HCT116 (cell line): ENCODE data around the gene PFKFB2. TPM values are rescaled to one million over a fixed set of nuclear protein-coding genes. Genes with fewer than 3 reads are reported as not detected.

Source experiments
- ATAC-seq: fragments of 200-7000 bp; cut with Tn5 transposase; 2 replicates; pipeline ENCODE4 v1.9.1; 2020; ENCODE audit warnings: mild to moderate bottlenecking, moderate library complexity
- BruUV-seq: library from RNA; stranded (reverse); fragments of 400-500 nt; replicated peaks from 2 replicates; lab custom pipeline; 2021; lab: Mats Ljungman, UMichigan
- CTCF ChIA-PET: fragments of 300-600 bp; sonication (Branson Sonifier 250); formaldehyde crosslinking; loops from one replicate; lab custom pipeline; 2021; ENCODE audit warnings: antibody characterized with exemption; lab: Charles Lee
- POLR2A ChIA-PET: fragments of 300-600, 350-600 bp; sonication (Branson Sonifier 250); formaldehyde crosslinking; loops from one replicate; lab custom pipeline; 2021; ENCODE audit warnings: antibody characterized with exemption; lab: Charles Lee
- RAD21 ChIA-PET, 2 experiments: fragments of 300-600 bp; sonication (Branson Sonifier 250); formaldehyde crosslinking; loops; one replicate each; lab custom pipeline; 2023; ENCODE audit warnings: low total read pairs in 2 of 2; ENCODE audit not compliant: uncharacterized antibody in 2 of 2, unreplicated experiment in 2 of 2, low non-redundant PET in 1 of 2; lab: Charles Lee
- DNase-seq: peaks from one replicate; pipeline ENCODE4 v3.0.0-alpha.2; 2010; ENCODE audit warnings: low read depth, low spot score
- H2AFZ ChIP-seq: fragments of 200-600 bp; shearing (Covaris generic), sonication (generic); 2 replicates; pipeline ENCODE4 v1.6.1; 2017; ENCODE audit warnings: low read depth, mixed run types, mixed read lengths, antibody characterized with exemption, low read length; ENCODE audit not compliant: poor library complexity, severe bottlenecking
- H3K27ac ChIP-seq: 2 replicates; pipeline ENCODE4 v1.5.1; 2012; ENCODE audit warnings: low read depth, low read length
- H3K27me3 ChIP-seq: fragments of 200-600 bp; sonication (generic); 2 replicates; pipeline ENCODE4 v1.6.1; 2016; ENCODE audit warnings: mixed run types, low read length, mixed read lengths; ENCODE audit not compliant: insufficient read depth
- H3K36me3 ChIP-seq, 2 experiments: fragments of 200-500 bp in 1 of 2; fragments of 200-600 bp in 1 of 2; sonication (Bioruptor generic) in 1 of 2; sonication (generic) in 1 of 2; 2 replicates each; pipeline versions ENCODE4 v1.5.1 to v1.6.1; 2014 to 2016; ENCODE audit warnings: low read length in 2 of 2, inconsistent platforms in 1 of 2, mixed read lengths in 1 of 2, mixed run types in 1 of 2; ENCODE audit not compliant: insufficient read depth in 2 of 2, control insufficient read depth in 1 of 2
- H3K4me1 ChIP-seq, 2 experiments: fragments of 200-600 bp in 1 of 2; sonication (generic) in 1 of 2; 2 replicates each; pipeline versions ENCODE4 v1.5.1 to v1.6.1; 2012 to 2017; ENCODE audit warnings: low read length in 2 of 2, inconsistent platforms in 1 of 2, mild to moderate bottlenecking in 1 of 2, mixed read lengths in 1 of 2, mixed run types in 1 of 2, moderate library complexity in 1 of 2; ENCODE audit not compliant: insufficient read depth in 2 of 2, control insufficient read depth in 1 of 2
- H3K4me2 ChIP-seq: fragments of 200-600 bp; sonication (generic); 2 replicates; pipeline ENCODE4 v1.6.1; 2017; ENCODE audit warnings: mixed run types, low read length, mixed read lengths
- H3K4me3 ChIP-seq, 2 experiments: fragments of 200-600 bp in 1 of 2; sonication (generic) in 1 of 2; replicated peaks in 1 of 2; 2 replicates each; pipeline ENCODE4 v1.5.1; 2011 to 2016; ENCODE audit warnings: low read length in 2 of 2, control low read depth in 1 of 2, low read depth in 1 of 2, mild to moderate bottlenecking in 1 of 2, mixed read lengths in 1 of 2, mixed run types in 1 of 2
- H3K79me2 ChIP-seq: fragments of 200-600 bp; sonication (generic); 2 replicates; pipeline ENCODE4 v1.6.1; 2017; ENCODE audit warnings: mild to moderate bottlenecking, mixed run types, low read length, moderate library complexity, mixed read lengths; ENCODE audit not compliant: insufficient read depth
- H3K9ac ChIP-seq: fragments of 200-600 bp; sonication (generic); 2 replicates; pipeline ENCODE4 v1.6.1; 2016; ENCODE audit warnings: low read length, mixed read lengths
- H3K9me2 ChIP-seq: fragments of 200-600 bp; sonication (generic), shearing (Covaris generic); 2 replicates; pipeline ENCODE4 v1.6.1; 2017; ENCODE audit warnings: mixed run types, mild to moderate bottlenecking, moderate library complexity; ENCODE audit not compliant: insufficient read depth
- H3K9me3 ChIP-seq, 2 experiments: fragments of 200-500 bp in 1 of 2; fragments of 200-600 bp in 1 of 2; sonication (Bioruptor generic) in 1 of 2; sonication (generic) in 1 of 2; 2 replicates each; pipeline ENCODE4 v1.6.1; 2014 to 2017; ENCODE audit warnings: low read length in 2 of 2, mixed read lengths in 2 of 2, inconsistent platforms in 1 of 2, low read depth in 1 of 2, mild to moderate bottlenecking in 1 of 2, mixed run types in 1 of 2, moderate library complexity in 1 of 2; ENCODE audit not compliant: control insufficient read depth in 1 of 2, insufficient read depth in 1 of 2
- H4K20me1 ChIP-seq: fragments of 200-600 bp; sonication (generic), shearing (Covaris generic); 2 replicates; pipeline ENCODE4 v1.6.1; 2017; ENCODE audit warnings: mixed run types, mild to moderate bottlenecking, moderate library complexity; ENCODE audit not compliant: insufficient read depth
- CEBPB ChIP-seq: IDR thresholded peaks from 2 replicates; pipeline ENCODE4 v1.6.1; 2012; ENCODE audit warnings: low read depth
- EGR1 ChIP-seq: IDR thresholded peaks from 2 replicates; pipeline ENCODE4 v1.6.1; 2012; ENCODE audit warnings: low read depth
- ELF1 ChIP-seq: IDR thresholded peaks from 2 replicates; pipeline ENCODE4 v1.6.1; 2012; ENCODE audit warnings: low read depth, borderline replicate concordance
- EZH2phosphoT487 ChIP-seq: fragments of 200-600 bp; IDR thresholded peaks from 2 replicates; pipeline ENCODE4 v1.6.1; 2018; ENCODE audit warnings: antibody characterized with exemption, borderline replicate concordance
- JUND ChIP-seq: IDR thresholded peaks from 2 replicates; pipeline ENCODE4 v1.6.1; 2012
- POLR2A ChIP-seq: IDR thresholded peaks from 2 replicates; pipeline ENCODE4 v1.7.0; 2011; ENCODE audit warnings: borderline replicate concordance; ENCODE audit not compliant: insufficient read depth, insufficient read length; ENCODE audit errors: extremely low read depth
- POLR2AphosphoS5 ChIP-seq: IDR thresholded peaks from 2 replicates; pipeline ENCODE4 v1.6.1; 2011; ENCODE audit warnings: mild to moderate bottlenecking, low read depth, low read length, moderate library complexity
- RAD21 ChIP-seq: IDR thresholded peaks from 2 replicates; pipeline ENCODE4 v1.6.1; 2012; ENCODE audit warnings: low read depth, mild to moderate bottlenecking
- SIN3A ChIP-seq: IDR thresholded peaks from 2 replicates; pipeline ENCODE4 v1.6.1; 2012; ENCODE audit warnings: low read depth
- SP1 ChIP-seq: IDR thresholded peaks from 2 replicates; pipeline ENCODE4 v1.6.1; 2012; ENCODE audit warnings: low read depth
- SRF ChIP-seq: IDR thresholded peaks from 2 replicates; pipeline ENCODE4 v1.6.1; 2012; ENCODE audit warnings: low read depth
- TCF7L2 ChIP-seq: IDR thresholded peaks from 2 replicates; pipeline ENCODE4 v1.7.0; 2011; ENCODE audit warnings: borderline replicate concordance, inconsistent platforms; ENCODE audit not compliant: insufficient read depth, insufficient read length; ENCODE audit errors: extremely low read depth
- ZNF274 ChIP-seq: fragments of 200-500 bp; sonication (Bioruptor generic); IDR thresholded peaks from 2 replicates; pipeline ENCODE4 v1.6.1; 2014; ENCODE audit warnings: mild to moderate bottlenecking, low read depth, low read length, inconsistent platforms
- intact Hi-C: fragments of 100-400 bp; cut with micrococcal nuclease; formaldehyde crosslinking; loops from 2 replicates; pipeline ENCODE4 v1.10.0; 2022
- total RNA-seq: library from RNA; stranded (reverse); gene quantifications from one replicate; pipeline ENCODE4 v1.2.1, GENCODE V29; 2021; ENCODE audit not compliant: unreplicated experiment
- TF ChIP-seq, protein P1 (sequence below): IDR thresholded peaks from 2 replicates; pipeline ENCODE4 v1.6.1; 2011; ENCODE audit warnings: mild to moderate bottlenecking, low read length, moderate library complexity; ENCODE audit not compliant: insufficient replicate concordance; ENCODE audit errors: extremely low read depth
- TF ChIP-seq, protein P2 (sequence below), 3 experiments: fragments of 200-600 bp in 1 of 3; sonication (generic) in 1 of 3; IDR thresholded peaks in 2 of 3; conservative IDR thresholded peaks in 1 of 3; 2 replicates each; pipeline ENCODE4 v1.5.1; 2012 to 2017; ENCODE audit warnings: low read depth in 2 of 3, low read length in 2 of 3, antibody characterized with exemption in 1 of 3, borderline replicate concordance in 1 of 3, control low read depth in 1 of 3, mild to moderate bottlenecking in 1 of 3, mixed read lengths in 1 of 3, mixed run types in 1 of 3, moderate library complexity in 1 of 3; ENCODE audit not compliant: insufficient read depth in 1 of 3
- TF ChIP-seq, protein P3 (sequence below): IDR thresholded peaks from 2 replicates; pipeline ENCODE4 v1.6.1; 2012

The PFKFB2 gene
- total RNA-seq, 1 experiment from 2014 or later = 13.9 TPM

DNA sequence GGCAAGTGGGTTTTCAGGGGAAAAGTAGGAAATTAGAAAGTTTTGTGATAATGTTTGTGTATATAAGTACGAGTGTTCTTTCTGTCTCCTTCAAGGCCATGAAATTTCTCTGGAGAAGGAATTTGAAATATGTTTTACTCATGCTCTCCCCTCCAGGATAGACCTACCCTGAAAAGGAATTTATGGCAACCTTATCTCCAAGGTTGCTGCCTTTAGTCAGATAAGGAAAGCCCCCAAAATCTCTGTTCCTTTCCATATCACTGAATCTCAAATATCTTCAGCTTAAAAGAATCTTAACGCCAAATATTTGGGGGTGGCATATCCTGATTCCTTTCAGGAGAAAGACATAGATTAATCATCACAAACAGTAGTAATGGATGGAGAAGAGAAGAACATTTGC lies 35.1 kb downstream of the PFKFB2 start:
- intact Hi-C loops = loop anchor here (10.0 kb wide), 1 partner anchor 587 kb away; no protein-coding TSS in a partner anchor
- no peak for ATAC-seq
- Histone ChIP-seq H3K9me3 (no peaks in the 10 kb centered on the region), H3K79me2 (no peaks in the 10 kb centered on the region), H3K27ac (no peak overlapping the region), H3K27me3 (0 out of 2 replicates have a peak, but pooled peaks cover 3% of the 10 kb centered on the region), H3K4me3 (no peak overlapping the region), H4K20me1 (no peaks in the 10 kb centered on the region), H3K36me3 (no peaks in the 10 kb centered on the region), H3K4me1 (peaks cover 0 to 4% of the 10 kb centered on the region in 2 experiments; a peak in 2 of 4 replicates), H2AFZ (no peak overlapping the region), H3K9me2 (no peaks in the 10 kb centered on the region; the same call in 1 of the 2 replicates), H3K4me2 (no peak overlapping the region), H3K9ac (no peak overlapping the region)
- CTCF ChIA-PET = no interaction called here
- POLR2A ChIA-PET = no interaction called here
- RAD21 ChIA-PET = no interaction called here
- no peak for DNase-seq
- BruUV-seq = no TSS peak
- TF ChIP-seq POLR2AphosphoS5 (no peak), CEBPB (no peak), ZNF274 (no peak), ELF1 (no peak), RAD21 (no peak), SRF (no peak), TCF7L2 (no peak), POLR2A (no peak), SIN3A (no peak), EGR1 (no peak), EZH2phosphoT487 (no peak), JUND (no peak), SP1 (no peak)
- TF ChIP-seq, protein P1, sequence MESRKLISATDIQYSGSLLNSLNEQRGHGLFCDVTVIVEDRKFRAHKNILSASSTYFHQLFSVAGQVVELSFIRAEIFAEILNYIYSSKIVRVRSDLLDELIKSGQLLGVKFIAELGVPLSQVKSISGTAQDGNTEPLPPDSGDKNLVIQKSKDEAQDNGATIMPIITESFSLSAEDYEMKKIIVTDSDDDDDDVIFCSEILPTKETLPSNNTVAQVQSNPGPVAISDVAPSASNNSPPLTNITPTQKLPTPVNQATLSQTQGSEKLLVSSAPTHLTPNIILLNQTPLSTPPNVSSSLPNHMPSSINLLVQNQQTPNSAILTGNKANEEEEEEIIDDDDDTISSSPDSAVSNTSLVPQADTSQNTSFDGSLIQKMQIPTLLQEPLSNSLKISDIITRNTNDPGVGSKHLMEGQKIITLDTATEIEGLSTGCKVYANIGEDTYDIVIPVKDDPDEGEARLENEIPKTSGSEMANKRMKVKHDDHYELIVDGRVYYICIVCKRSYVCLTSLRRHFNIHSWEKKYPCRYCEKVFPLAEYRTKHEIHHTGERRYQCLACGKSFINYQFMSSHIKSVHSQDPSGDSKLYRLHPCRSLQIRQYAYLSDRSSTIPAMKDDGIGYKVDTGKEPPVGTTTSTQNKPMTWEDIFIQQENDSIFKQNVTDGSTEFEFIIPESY = no peak
- TF ChIP-seq, protein P2, sequence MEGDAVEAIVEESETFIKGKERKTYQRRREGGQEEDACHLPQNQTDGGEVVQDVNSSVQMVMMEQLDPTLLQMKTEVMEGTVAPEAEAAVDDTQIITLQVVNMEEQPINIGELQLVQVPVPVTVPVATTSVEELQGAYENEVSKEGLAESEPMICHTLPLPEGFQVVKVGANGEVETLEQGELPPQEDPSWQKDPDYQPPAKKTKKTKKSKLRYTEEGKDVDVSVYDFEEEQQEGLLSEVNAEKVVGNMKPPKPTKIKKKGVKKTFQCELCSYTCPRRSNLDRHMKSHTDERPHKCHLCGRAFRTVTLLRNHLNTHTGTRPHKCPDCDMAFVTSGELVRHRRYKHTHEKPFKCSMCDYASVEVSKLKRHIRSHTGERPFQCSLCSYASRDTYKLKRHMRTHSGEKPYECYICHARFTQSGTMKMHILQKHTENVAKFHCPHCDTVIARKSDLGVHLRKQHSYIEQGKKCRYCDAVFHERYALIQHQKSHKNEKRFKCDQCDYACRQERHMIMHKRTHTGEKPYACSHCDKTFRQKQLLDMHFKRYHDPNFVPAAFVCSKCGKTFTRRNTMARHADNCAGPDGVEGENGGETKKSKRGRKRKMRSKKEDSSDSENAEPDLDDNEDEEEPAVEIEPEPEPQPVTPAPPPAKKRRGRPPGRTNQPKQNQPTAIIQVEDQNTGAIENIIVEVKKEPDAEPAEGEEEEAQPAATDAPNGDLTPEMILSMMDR (IDR thresholded peaks at IDR 0.05 in 2 of 3, conservative IDR thresholded peaks at IDR 0.05 in 1 of 3; ENCODE audit: borderline replicate concordance in 1 of 3, insufficient read depth in 1 of 3, low read depth in 2 of 3, low read length in 2 of 3) = no peak
- TF ChIP-seq, protein P3, sequence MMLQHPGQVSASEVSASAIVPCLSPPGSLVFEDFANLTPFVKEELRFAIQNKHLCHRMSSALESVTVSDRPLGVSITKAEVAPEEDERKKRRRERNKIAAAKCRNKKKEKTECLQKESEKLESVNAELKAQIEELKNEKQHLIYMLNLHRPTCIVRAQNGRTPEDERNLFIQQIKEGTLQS = no peak
